PFSK-1 (cell line): ENCODE measurements around the gene TP63.

Experiments
- FOXP2 ChIP-seq: optimal IDR thresholded peaks from 2 replicates; pipeline ENCODE3; 2011; ENCODE audit warnings: borderline replicate concordance, control low read depth, inconsistent platforms; ENCODE audit not compliant: insufficient read depth; ENCODE audit errors: extremely low read length, extremely low read depth
- POLR2AphosphoS5 ChIP-seq: IDR thresholded peaks from 2 replicates; pipeline ENCODE4 v1.6.1; 2012; ENCODE audit warnings: low read depth, mild to moderate bottlenecking, control low read depth, low read length, moderate library complexity
- REST ChIP-seq, 2 experiments: IDR thresholded peaks; 2 replicates each; pipeline versions ENCODE4 v1.6.1 to v1.8.0; 2011 to 2012; ENCODE audit warnings: low read depth in 2 of 2, low read length in 2 of 2, control low read depth in 1 of 2, inconsistent platforms in 1 of 2, mild to moderate bottlenecking in 1 of 2, moderate library complexity in 1 of 2; ENCODE audit not compliant: insufficient read depth in 1 of 2
- SIN3A ChIP-seq: IDR thresholded peaks from 2 replicates; pipeline ENCODE4 v1.6.1; 2012; ENCODE audit warnings: mild to moderate bottlenecking, low read length, moderate library complexity, borderline replicate concordance; ENCODE audit not compliant: insufficient read depth
- TAF1 ChIP-seq: IDR thresholded peaks from 2 replicates; pipeline ENCODE4 v1.6.1; 2012; ENCODE audit warnings: low read length, control low read depth, borderline replicate concordance; ENCODE audit not compliant: insufficient read depth

Gene TP63

GRCh38 chr3:189638276-189639031 lies 7.3 kb downstream of the TP63 start:
- TF ChIP-seq SIN3A: no peak
- no peak for TF ChIP-seq POLR2AphosphoS5
- no peak for TF ChIP-seq FOXP2
- TF ChIP-seq TAF1: no peak
- TF ChIP-seq REST (IDR thresholded peaks at IDR 0.05; ENCODE audit: insufficient read depth in 1 of 2, low read depth in 2 of 2, low read length in 2 of 2): no peak

- TF ChIP-seq POLR2AphosphoS5: no peak
Observed at GRCh38 chr3:189641776-189642175, 10.6 kb downstream of the TP63 start.

GRCh38 chr3:189646853-189647542 lies 15.8 kb downstream of the TP63 start:
- TF ChIP-seq REST (IDR thresholded peaks at IDR 0.05; ENCODE audit: insufficient read depth in 1 of 2, low read depth in 2 of 2, low read length in 2 of 2) (no peak), SIN3A (no peak), POLR2AphosphoS5 (no peak), TAF1 (no peak), FOXP2 (no peak)

- no peak for TF ChIP-seq SIN3A
- TF ChIP-seq POLR2AphosphoS5: no peak
- no peak for TF ChIP-seq REST (IDR thresholded peaks at IDR 0.05; ENCODE audit: insufficient read depth in 1 of 2, low read depth in 2 of 2, low read length in 2 of 2)
- no peak for TF ChIP-seq FOXP2
- TF ChIP-seq TAF1: no peak
Observed at GRCh38 chr3:189652042-189652441, 20.9 kb downstream of the TP63 start.

- no peak for TF ChIP-seq SIN3A
- no peak for TF ChIP-seq POLR2AphosphoS5
- no peak for TF ChIP-seq FOXP2
- no peak for TF ChIP-seq TAF1
- no peak for TF ChIP-seq REST (IDR thresholded peaks at IDR 0.05; ENCODE audit: insufficient read depth in 1 of 2, low read depth in 2 of 2, low read length in 2 of 2)
Observed at GRCh38 chr3:189655617-189656016, 24.4 kb downstream of the TP63 start.
